CD4-positive, alpha-beta T cell treated with Interleukin-4 for 1 hour (primary cell): ENCODE measurements around the gene DAGLA.
A peak's percentile ranks its signal among the peaks of the same experiment; 100 is the strongest.

Experiments used
- DNase-seq, 2 donors: peaks; one replicate each; pipeline ENCODE4 v3.0.0-alpha.2; 2020 to 2022

DAGLA gene

GRCh38 chr11:61693922-61694601 is 13.9 kb downstream of the DAGLA start:
- no peak for DNase-seq

- DNase-seq = no peak
Observed at GRCh38 chr11:61694602-61694939, 14.4 kb downstream of the DAGLA start.

GRCh38 chr11:61694946-61695706 is 14.9 kb downstream of the DAGLA start:
- DNase-seq = no peak

GRCh38 chr11:61695917-61696316 is 15.7 kb downstream of the DAGLA start:
- peak; percentile 94 to 95 for DNase-seq

GRCh38 chr11:61696602-61697001 is 16.4 kb downstream of the DAGLA start:
- DNase-seq = no peak

GRCh38 chr11:61697078-61697502 is 16.9 kb downstream of the DAGLA start:
- DNase-seq = no peak

GRCh38 chr11:61697764-61698163 is 17.6 kb downstream of the DAGLA start:
- DNase-seq = no peak

- DNase-seq = peak in 1 of 2 donors; percentile 41
Observed at GRCh38 chr11:61698173-61698948, 18.2 kb downstream of the DAGLA start.

GRCh38 chr11:61699737-61700160 is 19.6 kb downstream of the DAGLA start:
- DNase-seq = no peak

- DNase-seq = peak in 1 of 2 donors; percentile 52
Observed at GRCh38 chr11:61700212-61700611, 20.0 kb downstream of the DAGLA start.

GRCh38 chr11:61700720-61701119 is 20.5 kb downstream of the DAGLA start:
- no peak for DNase-seq

- DNase-seq = peak in 1 of 2 donors; percentile 48
Observed at GRCh38 chr11:61701242-61701886, 21.2 kb downstream of the DAGLA start.

- no peak for DNase-seq
Observed at GRCh38 chr11:61702701-61703312, 22.6 kb downstream of the DAGLA start.

- DNase-seq = no peak
Observed at GRCh38 chr11:61704838-61705237, 24.6 kb downstream of the DAGLA start.

GRCh38 chr11:61706452-61707400 is 26.5 kb downstream of the DAGLA start:
- DNase-seq = no peak

GRCh38 chr11:61707574-61707973 is 27.4 kb downstream of the DAGLA start:
- DNase-seq = no peak

GRCh38 chr11:61709110-61709509 is 28.9 kb downstream of the DAGLA start:
- no peak for DNase-seq

- DNase-seq = no peak
Observed at GRCh38 chr11:61709572-61709971, 29.4 kb downstream of the DAGLA start.

- no peak for DNase-seq
Observed at GRCh38 chr11:61710019-61710418, 29.8 kb downstream of the DAGLA start.

- no peak for DNase-seq
Observed at GRCh38 chr11:61711037-61711436, 30.8 kb downstream of the DAGLA start.

GRCh38 chr11:61711498-61711897 is 31.3 kb downstream of the DAGLA start:
- no peak for DNase-seq
